ENCODE results near the gene DPYSL5. TPM values are rescaled to one million over a fixed set of nuclear protein-coding genes. Genes with fewer than 3 reads are reported as not detected.
A peak's percentile ranks its signal among the peaks of the same experiment; 100 is the strongest.

Gene DPYSL5
- total and polyA plus RNA-seq, 4 donors, result not detected

GRCh38 chr2:26846334-26847306 is 1.3 kb upstream of the DPYSL5 start:
- H3K27ac ChIP-seq (ENCODE audit: low read depth in 1 of 2, low read length in 2 of 2), result no peak overlapping the region
- DNase-seq (ENCODE audit: low spot score), result peak; percentile 55
- no peak overlapping the region for H3K4me3 ChIP-seq (ENCODE audit: low read depth in 1 of 3, low read length in 3 of 3)
- H3K27me3 ChIP-seq (ENCODE audit: control insufficient read depth in 4 of 4, insufficient read depth in 4 of 4, low read length in 3 of 4), result peaks cover 7 to 26% (median 17%) of the 10 kb centered on the region in 4 donors
- H3K36me3 ChIP-seq (ENCODE audit: control insufficient read depth in 4 of 4, insufficient read depth in 3 of 4, low read depth in 1 of 4, low read length in 3 of 4), result no peaks in the 10 kb centered on the region
- peaks cover 14 to 37% (median 18%) of the 10 kb centered on the region in 4 donors for H3K4me1 ChIP-seq (ENCODE audit: control insufficient read depth in 4 of 4, insufficient read depth in 4 of 4, low read length in 3 of 4)
- no peaks in the 10 kb centered on the region for H3K9me3 ChIP-seq (ENCODE audit: control insufficient read depth in 4 of 4, low read length in 3 of 4)
- WGBS, result 8% methylated on average over 39 of the region's 39 CpGs
- H3K9ac ChIP-seq (ENCODE audit: low read depth in 1 of 2, low read length in 2 of 2), result no peak overlapping the region
- TF ChIP-seq RAD21 (IDR thresholded peaks at IDR 0.05), result peak; percentile 89 to 94
- TF ChIP-seq CTCF (IDR thresholded peaks at IDR 0.05; ENCODE audit: low read depth, low read length, missing input control), result peak; percentile 75
- TF ChIP-seq ATF3 (IDR thresholded peaks at IDR 0.05), result no peak

DNA sequence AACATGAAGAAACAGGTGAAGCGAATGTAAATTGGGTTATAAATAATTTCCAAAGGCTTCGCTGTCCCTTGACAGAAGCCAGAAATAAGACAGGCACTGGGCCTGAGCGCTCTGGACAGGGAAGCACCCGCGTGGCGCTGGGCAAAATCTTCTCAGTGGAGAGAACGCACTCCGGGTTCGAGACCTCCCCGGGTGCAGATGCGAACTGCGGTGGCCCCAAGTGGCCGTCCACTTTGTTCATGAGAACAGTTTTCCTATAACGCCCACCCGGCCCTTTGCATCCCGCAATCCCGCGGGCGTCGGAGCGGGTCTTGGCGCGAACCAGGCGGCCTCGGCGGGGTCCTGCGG is 651 bp upstream of the DPYSL5 start:
- WGBS, result 5% methylated on average over 27 of the region's 27 CpGs
- H3K36me3 ChIP-seq (ENCODE audit: control insufficient read depth in 4 of 4, insufficient read depth in 3 of 4, low read depth in 1 of 4, low read length in 3 of 4), result no peaks in the 10 kb centered on the region
- H3K9ac ChIP-seq (ENCODE audit: low read depth in 1 of 2, low read length in 2 of 2), result no peak overlapping the region
- DNase-seq (ENCODE audit: low spot score), result no peak
- peaks cover 7 to 26% (median 17%) of the 10 kb centered on the region in 4 donors for H3K27me3 ChIP-seq (ENCODE audit: control insufficient read depth in 4 of 4, insufficient read depth in 4 of 4, low read length in 3 of 4)
- TF ChIP-seq CTCF (IDR thresholded peaks at IDR 0.05; ENCODE audit: low read depth, low read length, missing input control) (no peak), HNF4A (conservative IDR thresholded peaks at IDR 0.05) (no peak), YY1 (IDR thresholded peaks at IDR 0.05) (no peak), FOXA2 (IDR thresholded peaks at IDR 0.05) (no peak), MAX (IDR thresholded peaks at IDR 0.05) (no peak), HNF4G (IDR thresholded peaks at IDR 0.05) (no peak), ATF3 (IDR thresholded peaks at IDR 0.05) (no peak), REST (IDR thresholded peaks at IDR 0.05) (no peak), EGR1 (IDR thresholded peaks at IDR 0.05; ENCODE audit: low read depth in 2 of 2) (no peak), FOXA1 (IDR thresholded peaks at IDR 0.05) (no peak), ZBTB33 (IDR thresholded peaks at IDR 0.05) (no peak), RXRA (IDR thresholded peaks at IDR 0.05) (no peak)
- peaks cover 14 to 37% (median 18%) of the 10 kb centered on the region in 4 donors for H3K4me1 ChIP-seq (ENCODE audit: control insufficient read depth in 4 of 4, insufficient read depth in 4 of 4, low read length in 3 of 4)
- H3K9me3 ChIP-seq (ENCODE audit: control insufficient read depth in 4 of 4, low read length in 3 of 4), result no peaks in the 10 kb centered on the region
- peak overlapping the region in 1 of 3 donors; percentile 44 for H3K4me3 ChIP-seq (ENCODE audit: low read depth in 1 of 3, low read length in 3 of 3)
- H3K27ac ChIP-seq (ENCODE audit: low read depth in 1 of 2, low read length in 2 of 2), result no peak overlapping the region

Measured in liver (tissue), 9 donors.